HTERT RPE-1 (cell line): ENCODE data around the gene HMGB3.
"Not testable (repeated sequence)": the region's sequence is repeated elsewhere in the genome, so short reads cannot be mapped to it uniquely, and the experiment has no call there.

Source experiments
- in situ Hi-C: fragments of 300-500 bp; cut with MboI; formaldehyde crosslinking; loops from 4 replicates; pipeline ENCODE4 v1.14.3; 2020; ENCODE audit warnings: low sequenced_read_pairs

Gene HMGB3

GRCh38 chrX:150975655-150976390 lies 7.3 kb upstream of the HMGB3 start:
- in situ Hi-C loops, result no loop called here

DNA sequence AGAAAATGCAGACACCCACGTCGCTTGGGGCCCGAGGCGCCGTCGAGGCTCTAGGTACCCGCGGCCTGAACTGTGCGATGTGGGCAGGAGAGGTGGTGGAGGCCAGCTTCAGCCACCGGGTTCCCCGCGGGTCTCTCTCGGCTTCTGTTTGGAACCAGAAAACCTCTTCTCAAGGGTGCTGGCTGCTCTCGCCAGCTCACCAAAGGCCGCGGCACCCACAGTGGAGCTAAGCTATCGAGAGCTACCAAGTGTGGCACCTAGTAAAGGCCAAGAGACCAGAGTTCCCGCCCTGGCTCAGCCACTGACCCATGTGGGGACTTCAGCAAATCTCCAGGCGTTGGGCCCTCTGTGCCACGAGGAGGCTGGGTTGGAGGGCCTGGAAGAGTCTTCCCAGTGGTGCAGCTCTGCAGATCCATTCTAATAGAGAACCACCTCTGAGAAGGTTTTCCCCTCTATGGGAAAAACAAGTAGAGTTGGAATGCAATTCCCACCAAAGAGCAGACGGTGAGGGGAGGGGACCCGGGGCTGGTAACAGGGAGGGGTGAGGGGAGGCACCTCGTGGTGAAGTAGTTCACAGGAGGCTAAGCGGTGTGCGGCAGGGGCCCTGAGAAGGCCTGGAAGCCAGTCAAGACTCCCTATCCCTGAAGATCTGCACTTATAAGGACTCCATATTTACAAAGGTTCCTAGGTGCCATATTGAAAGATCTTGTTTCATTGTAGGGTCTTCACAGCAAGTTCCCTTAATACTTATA lies 5.5 kb upstream of the HMGB3 start:
- in situ Hi-C loops, result no loop called here

DNA sequence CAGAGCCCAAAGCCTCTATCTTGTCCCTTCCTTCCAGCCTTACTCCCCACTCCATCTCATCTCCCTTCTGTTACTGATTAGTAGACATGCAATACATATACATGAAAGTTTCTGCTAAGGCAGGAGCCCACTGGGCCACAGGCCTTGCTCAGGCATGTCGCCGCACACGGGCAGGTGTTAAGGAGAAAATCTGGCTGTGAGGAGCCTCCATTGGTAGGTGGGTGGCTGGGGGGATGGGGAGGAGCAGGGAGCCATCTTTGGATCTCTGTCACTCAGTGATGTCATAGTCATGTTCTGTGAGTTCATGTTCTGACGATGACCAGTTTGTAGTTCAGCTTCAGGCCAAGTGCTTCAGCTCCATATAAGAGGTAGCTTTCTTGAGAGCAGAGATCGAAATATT lies 2.9 kb upstream of the HMGB3 start:
- in situ Hi-C loops, result no loop called here

- in situ Hi-C loops, result no loop called here
These were observed 2.4 kb upstream of the HMGB3 start for GRCh38 chrX:150980711-150981110.

- in situ Hi-C loops, result no loop called here
These were observed 824 bp upstream of the HMGB3 start for GRCh38 chrX:150982235-150982787.

DNA sequence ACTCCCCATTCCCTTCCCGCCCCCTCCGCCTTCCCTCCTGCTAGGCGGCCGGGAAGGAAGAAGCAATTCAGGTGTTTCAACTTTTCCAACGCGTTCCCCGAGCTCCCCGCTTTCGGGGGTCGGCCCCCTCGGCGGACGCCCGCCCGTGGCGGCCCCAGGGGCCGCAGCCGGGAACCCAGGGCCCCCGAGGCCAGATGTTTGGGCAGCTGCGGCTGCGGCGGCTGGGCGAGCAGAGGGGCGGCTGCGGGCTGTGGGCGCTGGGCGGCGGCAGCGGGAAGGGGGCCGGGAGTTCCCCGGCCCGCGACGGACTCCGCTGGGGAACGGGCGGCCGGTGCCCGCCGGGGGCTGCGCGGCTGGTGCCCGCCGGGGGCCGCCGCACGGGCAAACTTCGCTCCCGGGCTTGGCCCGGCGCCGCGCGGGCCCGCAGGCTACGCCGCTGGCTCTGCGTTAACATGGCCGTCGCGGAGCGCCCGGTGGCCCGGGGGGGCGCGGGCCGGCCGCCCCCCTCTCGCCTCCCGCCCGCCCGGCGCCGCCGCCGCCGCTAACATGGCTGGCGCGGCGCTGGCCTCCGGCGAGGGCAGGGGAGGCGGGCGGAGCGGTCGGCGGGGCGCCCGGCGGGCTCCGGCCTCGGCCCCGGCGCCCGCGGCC lies 510 bp downstream of the HMGB3 start:
- in situ Hi-C loops, result no loop called here

DNA sequence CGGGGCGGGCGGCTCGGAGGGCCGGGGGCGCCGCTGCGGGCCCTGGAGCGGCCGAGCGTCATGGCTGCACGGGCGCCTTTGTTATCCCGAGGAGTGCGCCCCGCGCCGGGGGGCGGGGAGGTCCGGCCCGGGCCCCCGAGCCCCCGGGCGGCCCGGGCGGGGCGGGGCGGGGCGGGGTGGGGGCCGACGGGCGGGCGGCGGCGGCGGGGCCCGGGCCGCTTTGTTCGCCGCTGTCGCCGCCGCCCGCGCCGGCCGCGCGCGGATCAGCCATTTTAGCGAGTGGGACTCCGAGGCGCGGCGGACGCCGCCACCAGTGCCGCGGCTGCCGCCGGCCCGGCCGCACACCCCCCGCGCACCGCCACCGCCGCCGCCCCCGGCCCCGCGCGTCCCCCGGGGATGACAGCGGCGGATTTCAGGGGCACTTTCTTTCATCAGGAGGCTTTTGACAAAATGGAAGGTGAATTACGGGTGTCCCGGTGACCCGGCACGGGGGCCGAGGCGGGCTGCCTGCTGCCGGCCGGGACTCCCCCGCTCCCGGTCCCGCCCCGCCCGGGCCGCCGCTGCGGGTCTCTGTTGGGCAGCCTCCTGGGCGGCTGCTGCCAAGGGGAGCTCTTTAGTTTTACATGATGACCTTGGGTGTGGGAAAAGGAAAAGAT lies 1.2 kb downstream of the HMGB3 start:
- in situ Hi-C loops, result no loop called here

DNA sequence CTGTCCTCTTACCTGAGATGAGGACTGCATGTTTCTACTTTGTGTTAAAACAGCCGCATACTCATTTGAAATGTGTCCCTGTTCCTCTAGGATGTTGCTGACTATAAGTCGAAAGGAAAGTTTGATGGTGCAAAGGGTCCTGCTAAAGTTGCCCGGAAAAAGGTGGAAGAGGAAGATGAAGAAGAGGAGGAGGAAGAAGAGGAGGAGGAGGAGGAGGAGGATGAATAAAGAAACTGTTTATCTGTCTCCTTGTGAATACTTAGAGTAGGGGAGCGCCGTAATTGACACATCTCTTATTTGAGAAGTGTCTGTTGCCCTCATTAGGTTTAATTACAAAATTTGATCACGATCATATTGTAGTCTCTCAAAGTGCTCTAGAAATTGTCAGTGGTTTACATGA lies 4.6 kb downstream of the HMGB3 start:
- in situ Hi-C loops, result not testable (repeated sequence)

DNA sequence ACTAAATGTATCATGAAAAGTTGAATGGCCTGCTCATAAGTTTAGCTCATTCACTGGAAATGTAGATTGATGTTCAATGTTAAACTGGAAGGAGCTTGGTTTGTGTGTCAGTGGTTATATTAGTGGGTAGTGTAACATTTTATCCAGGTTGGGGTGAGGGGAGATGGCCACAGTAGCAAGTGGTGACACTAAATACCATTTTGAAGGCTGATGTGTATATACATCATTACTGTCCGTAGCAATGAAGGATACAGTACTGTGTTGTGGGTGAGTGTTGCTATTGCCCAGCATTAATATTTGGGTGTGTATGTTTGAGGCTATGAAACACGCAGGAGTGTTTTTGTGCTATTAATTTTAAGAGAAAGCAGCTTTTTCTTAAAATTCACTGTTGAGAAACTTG lies 6.3 kb downstream of the HMGB3 start:
- in situ Hi-C loops, result no loop called here

DNA sequence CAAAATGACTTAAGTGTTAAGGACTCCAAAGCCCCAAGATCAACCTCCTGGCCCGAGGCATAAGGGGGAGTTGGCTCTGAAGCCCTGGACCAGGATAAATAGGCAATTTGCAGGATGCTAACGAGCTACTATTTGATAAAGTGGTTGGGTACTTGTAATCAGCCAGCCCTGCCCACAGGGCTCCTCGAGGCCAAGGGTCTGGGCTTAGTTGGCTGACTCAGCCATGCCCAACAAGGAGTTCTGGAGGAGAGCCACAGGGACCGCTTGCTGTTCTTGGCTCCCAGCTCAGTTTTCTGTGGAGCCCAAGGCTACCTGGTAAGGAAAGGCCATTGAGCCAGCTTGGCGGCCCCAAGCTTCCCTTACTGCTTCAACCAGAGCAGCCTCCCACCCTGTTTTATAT lies 7.8 kb downstream of the HMGB3 start:
- in situ Hi-C loops, result no loop called here

- in situ Hi-C loops, result no loop called here
These were observed 17.8 kb downstream of the HMGB3 start for GRCh38 chrX:151000861-151001331.

DNA sequence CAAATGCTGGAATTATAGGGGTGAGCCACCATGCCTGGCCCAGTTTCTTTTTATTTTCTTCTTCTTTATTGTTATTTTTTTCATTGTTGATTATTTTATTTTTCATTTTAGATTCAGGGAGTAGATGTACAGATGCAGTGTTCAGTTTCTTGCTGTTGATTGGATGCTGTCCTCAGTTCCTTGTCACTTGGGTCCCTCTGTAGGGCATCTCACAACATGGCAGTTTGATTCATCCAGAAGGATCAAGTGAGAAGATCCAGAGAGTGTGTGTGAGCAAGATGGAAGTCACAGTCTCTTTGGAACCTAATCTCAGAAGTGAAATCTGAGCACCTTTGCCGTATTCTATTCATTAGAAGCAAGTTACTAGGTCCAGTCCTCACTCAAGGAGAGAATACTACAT lies 20.9 kb downstream of the HMGB3 start:
- in situ Hi-C loops, result no loop called here

GRCh38 chrX:151006410-151007109 lies 23.4 kb downstream of the HMGB3 start:
- in situ Hi-C loops, result no loop called here

- in situ Hi-C loops, result no loop called here
These were observed 26.4 kb downstream of the HMGB3 start for GRCh38 chrX:151009582-151009981.

GRCh38 chrX:151013164-151013743 lies 30.1 kb downstream of the HMGB3 start:
- in situ Hi-C loops, result no loop called here

DNA sequence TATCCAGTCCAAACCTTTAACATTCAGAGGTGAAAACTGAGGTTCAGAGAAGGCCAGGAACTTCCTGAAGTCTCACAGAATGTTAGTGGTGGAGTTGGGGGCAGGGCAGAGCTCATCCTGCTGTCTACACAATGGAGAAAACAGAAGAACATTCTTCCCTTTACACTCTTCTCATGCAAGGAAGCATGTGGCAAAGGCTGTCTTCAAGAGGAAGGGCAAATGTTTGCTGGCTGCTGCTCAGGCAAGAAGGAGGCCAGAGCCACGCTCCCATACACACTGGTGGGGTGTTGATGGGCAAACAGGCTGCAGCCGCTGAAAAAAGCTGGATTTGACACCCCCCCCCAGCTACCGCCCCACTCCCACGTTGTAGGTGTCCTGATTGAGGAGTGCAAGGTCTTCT lies 32.5 kb downstream of the HMGB3 start:
- in situ Hi-C loops, result no loop called here

DNA sequence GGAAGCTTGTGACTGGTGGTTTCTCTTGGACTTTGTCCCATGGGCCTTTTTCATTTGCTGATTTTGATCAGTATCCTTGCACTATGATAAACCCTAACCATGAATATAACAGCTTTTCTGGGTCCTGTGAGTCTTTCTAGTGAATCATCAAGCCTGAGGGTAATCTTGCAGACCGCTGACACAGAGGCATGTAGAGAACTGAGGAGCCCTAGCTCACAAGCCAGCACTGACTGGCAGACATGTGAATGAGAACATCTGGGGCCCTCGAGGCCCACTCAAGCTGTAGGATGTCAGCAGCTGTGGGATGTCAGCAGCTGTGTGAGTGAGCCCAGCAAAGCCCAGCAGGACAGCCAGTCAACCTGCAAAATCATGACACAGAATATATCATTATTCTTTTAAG lies 36.7 kb downstream of the HMGB3 start:
- in situ Hi-C loops, result no loop called here

DNA sequence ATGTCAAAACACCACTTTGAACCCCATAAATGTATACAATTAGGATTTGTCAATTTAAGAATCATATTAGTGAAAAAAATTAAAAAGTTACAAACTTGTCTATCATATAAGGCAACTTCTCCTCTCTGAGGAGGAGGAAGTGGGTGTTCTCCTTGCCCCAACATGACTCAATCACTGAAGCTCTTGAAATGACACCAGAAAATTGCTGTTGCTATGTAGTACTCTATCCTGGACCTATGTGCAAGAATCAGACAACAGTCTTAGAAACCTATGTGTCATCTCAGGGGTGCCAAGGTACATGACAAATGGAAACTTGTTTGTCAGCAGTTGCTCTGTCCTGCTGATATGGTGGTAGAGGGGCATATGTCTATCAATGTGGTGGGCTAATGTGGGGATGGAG lies 47.7 kb downstream of the HMGB3 start:
- in situ Hi-C loops, result no loop called here

GRCh38 chrX:151031391-151031975 lies 48.3 kb downstream of the HMGB3 start:
- in situ Hi-C loops, result no loop called here

- in situ Hi-C loops, result no loop called here
These were observed 56.2 kb downstream of the HMGB3 start for GRCh38 chrX:151039351-151039750.
